HG03457 (cell line): ENCODE measurements around the gene PRKCD.
"Not testable (repeated sequence)": the region's sequence is repeated elsewhere in the genome, so short reads cannot be mapped to it uniquely, and the experiment has no call there.

Experiments
- ATAC-seq: cut with Tn5 transposase; IDR thresholded peaks from one replicate; pipeline ENCODE4 v1.9.1; 2021; ENCODE audit warnings: moderate number of reproducible peaks; ENCODE audit not compliant: unreplicated experiment

The PRKCD gene

GRCh38 chr3:53139906-53140846 lies 20.8 kb upstream of the PRKCD start:
- ATAC-seq = no peak

- ATAC-seq = no peak
Observed at GRCh38 chr3:53140847-53141845, 19.9 kb upstream of the PRKCD start.

- no peak for ATAC-seq
Observed at GRCh38 chr3:53142986-53143385, 18.0 kb upstream of the PRKCD start.

GRCh38 chr3:53144446-53144845 lies 16.6 kb upstream of the PRKCD start:
- ATAC-seq = no peak

GRCh38 chr3:53144862-53145712 lies 15.9 kb upstream of the PRKCD start:
- ATAC-seq = no peak

- ATAC-seq = no peak
Observed at GRCh38 chr3:53145713-53146080, 15.3 kb upstream of the PRKCD start.

- ATAC-seq = no peak
Observed at GRCh38 chr3:53146319-53146891, 14.6 kb upstream of the PRKCD start.

GRCh38 chr3:53147151-53147902 lies 13.7 kb upstream of the PRKCD start:
- ATAC-seq = no peak

GRCh38 chr3:53147903-53148400 lies 13.1 kb upstream of the PRKCD start:
- ATAC-seq = no peak

- no peak for ATAC-seq
Observed at GRCh38 chr3:53149006-53149690, 11.9 kb upstream of the PRKCD start.

GRCh38 chr3:53149699-53150098 lies 11.3 kb upstream of the PRKCD start:
- ATAC-seq = no peak

GRCh38 chr3:53150247-53151085 lies 10.5 kb upstream of the PRKCD start:
- no peak for ATAC-seq

- ATAC-seq = not testable (repeated sequence)
Observed at GRCh38 chr3:53151086-53151438, 9.9 kb upstream of the PRKCD start.

- ATAC-seq = no peak
Observed at GRCh38 chr3:53151465-53151864, 9.5 kb upstream of the PRKCD start.

- no peak for ATAC-seq
Observed at GRCh38 chr3:53151870-53152660, 8.9 kb upstream of the PRKCD start.

- no peak for ATAC-seq
Observed at GRCh38 chr3:53153264-53153823, 7.7 kb upstream of the PRKCD start.

- no peak for ATAC-seq
Observed at GRCh38 chr3:53153980-53154379, 7.0 kb upstream of the PRKCD start.
